K562 (cell line): ENCODE data around the gene TTYH2. TPM values are rescaled to one million over a fixed set of nuclear protein-coding genes. Genes with fewer than 3 reads are reported as not detected.

Experiments used
- ATF2 ChIP-seq: sonication (generic); formaldehyde crosslinking; IDR thresholded peaks from 2 replicates; pipeline ENCODE4 v1.8.1; 2022; ENCODE audit warnings: missing genetic modification reagents
- BCL6 ChIP-seq: fragments of 250-450 bp; sonication (Bioruptor Pico); IDR thresholded peaks from 2 replicates; pipeline ENCODE4 v1.4.0; 2020
- BHLHE40 ChIP-seq: IDR thresholded peaks from 2 replicates; pipeline ENCODE4 v1.6.1; 2011; ENCODE audit warnings: low read length, improper control_type of control experiment
- CREB3L1 ChIP-seq: fragments of 450-650 bp; IDR thresholded peaks from 2 replicates; pipeline ENCODE4 v1.6.1; 2014; ENCODE audit warnings: low read depth, mild to moderate bottlenecking, moderate library complexity, borderline replicate concordance
- FOXP4 ChIP-seq: sonication (generic); formaldehyde crosslinking; IDR thresholded peaks from 2 replicates; pipeline ENCODE4 v1.8.0; 2022; ENCODE audit warnings: mild to moderate bottlenecking, missing genetic modification reagents, borderline replicate concordance
- GATAD2A ChIP-seq: fragments of 450-650 bp; IDR thresholded peaks from 2 replicates; pipeline ENCODE4 v1.6.1; 2017
- HCFC1 ChIP-seq: IDR thresholded peaks from 2 replicates; pipeline ENCODE4 v1.6.1; 2012; ENCODE audit warnings: low read depth, low read length, improper control_type of control experiment
- HMG20B ChIP-seq: fragments of 250-450 bp; sonication (Bioruptor Pico); IDR thresholded peaks from 2 replicates; pipeline ENCODE4 v1.5.0; 2021; ENCODE audit warnings: mild to moderate bottlenecking
- HNRNPH1 ChIP-seq: fragments of 200-400 bp; formaldehyde crosslinking; optimal IDR thresholded peaks from 2 replicates; pipeline ENCODE3; 2017; ENCODE audit warnings: low read depth, mild to moderate bottlenecking, low read length, moderate library complexity
- MBD2 ChIP-seq: sonication (generic); IDR thresholded peaks from 2 replicates; pipeline ENCODE4 v1.6.1; 2016; ENCODE audit warnings: low read depth, borderline replicate concordance
- MCM5 ChIP-seq: fragments of 450-650 bp; IDR thresholded peaks from 2 replicates; pipeline ENCODE4 v1.6.1; 2016; ENCODE audit warnings: low read depth
- MEF2D ChIP-seq: conservative IDR thresholded peaks from 2 replicates; pipeline ENCODE4 v1.6.1; 2016; ENCODE audit warnings: low read depth, missing genetic modification characterization, missing compliant biosample characterization
- MYBL2 ChIP-seq, 2 experiments: fragments of 450-650 bp in 1 of 2; sonication (generic) in 1 of 2; formaldehyde crosslinking in 1 of 2; IDR thresholded peaks; 2 replicates each; pipeline versions ENCODE4 v1.6.1 to v1.8.1; 2017 to 2022; ENCODE audit warnings: borderline replicate concordance in 1 of 2, inconsistent platforms in 1 of 2, low read depth in 1 of 2, mild to moderate bottlenecking in 1 of 2, missing genetic modification reagents in 1 of 2, moderate library complexity in 1 of 2
- RAD21 ChIP-seq, 2 experiments: fragments of 250-450 bp in 1 of 2; fragments of 450-650 bp in 1 of 2; sonication (Bioruptor Pico) in 1 of 2; formaldehyde crosslinking in 1 of 2; IDR thresholded peaks in 1 of 2; conservative IDR thresholded peaks in 1 of 2; 2 replicates each; pipeline versions ENCODE4 v1.4.0 to v1.8.0; 2020 to 2022; ENCODE audit warnings: mild to moderate bottlenecking in 2 of 2, moderate library complexity in 1 of 2
- RBM39 ChIP-seq: fragments of 200-400 bp; formaldehyde crosslinking; optimal IDR thresholded peaks from 2 replicates; pipeline ENCODE3; 2018; ENCODE audit warnings: low read depth, low read length
- RUNX1 ChIP-seq: sonication (generic); IDR thresholded peaks from 2 replicates; pipeline ENCODE4 v1.6.1; 2016; ENCODE audit warnings: antibody characterized with exemption, low read depth
- SAFB2 ChIP-seq: fragments of 200-400 bp; formaldehyde crosslinking; IDR thresholded peaks from 2 replicates; pipeline ENCODE4 v1.6.1; 2018; ENCODE audit warnings: borderline replicate concordance, low read length, low read depth, moderate library complexity; ENCODE audit not compliant: severe bottlenecking
- TSC22D4 ChIP-seq: fragments of 450-650 bp; IDR thresholded peaks from 2 replicates; pipeline ENCODE4 v1.6.1; 2016; ENCODE audit warnings: missing genetic modification characterization, missing biosample characterization, control low read depth
- ZNF133 ChIP-seq: fragments of 250-450 bp; sonication (Bioruptor Pico); IDR thresholded peaks from 2 replicates; pipeline ENCODE4 v1.4.0; 2020; ENCODE audit warnings: mild to moderate bottlenecking
- ZNF395 ChIP-seq: fragments of 200-800 bp; sonication (Bioruptor generic); IDR thresholded peaks from 2 replicates; pipeline ENCODE4 v1.6.1; 2017; ENCODE audit warnings: missing genetic modification characterization, missing compliant biosample characterization
- ZNF551 ChIP-seq: fragments of 250-450 bp; sonication (Bioruptor Pico); IDR thresholded peaks from 2 replicates; pipeline ENCODE4 v1.5.0; 2021; ENCODE audit warnings: mild to moderate bottlenecking, moderate library complexity
- ZNF586 ChIP-seq: fragments of 450-650 bp; formaldehyde crosslinking; conservative IDR thresholded peaks from 2 replicates; pipeline ENCODE4 v1.4.0; 2020; ENCODE audit warnings: mild to moderate bottlenecking, moderate library complexity
- polyA plus RNA-seq, 8 experiments: library from polyadenylated mRNA; depleted of rRNA in 4 of 8; stranded (reverse) in 5 of 8; unstranded in 3 of 8; fragments of >200 nt; fragmentation: Nextera tagmentation in 2 of 8; fragmentation: Illumina TruSeq in 1 of 8; extraction: Ambion mirVana in 2 of 8; extraction: Trizol in 1 of 8; gene quantifications; 2 replicates each; pipeline versions ENCODE4 v1.2.1 to v1.2.3, GENCODE V29; 2011 to 2014; ENCODE audit warnings: inconsistent platforms in 1 of 8, missing spikeins in 1 of 8
- total RNA-seq, 7 experiments: library from RNA; depleted of rRNA in 6 of 7; stranded (reverse); fragments of >200 nt in 6 of 7; fragmentation: Illumina TruSeq in 2 of 7; extraction: Trizol in 2 of 7; gene quantifications; 2 replicates each; pipeline versions ENCODE4 v1.2.1 to v1.2.3, GENCODE V29; 2011 to 2021; ENCODE audit warnings: low replicate concordance in 1 of 7

The TTYH2 gene
- total and polyA plus RNA-seq, 9 of the 15 experiments (the other 6 are each of a cell fraction or from before 2014, with no cell fraction given) = 0.03 to 2.0 (median 0.91) TPM

- TF ChIP-seq ZNF395 = no peak
- TF ChIP-seq HCFC1 = peak; percentile 82
- no peak for TF ChIP-seq ZNF586 (CRISPR knock-in tag)
- TF ChIP-seq ZNF133 (CRISPR knock-in tag) = no peak
- no peak for TF ChIP-seq ZNF551 (CRISPR knock-in tag)
- TF ChIP-seq SAFB2 = no peak
- no peak for TF ChIP-seq MCM5
- no peak for TF ChIP-seq MYBL2 (IDR thresholded peaks at IDR 0.05; ENCODE audit: low read depth)
- TF ChIP-seq MYBL2 (CRISPR knock-in tag; IDR thresholded peaks at IDR 0.05; ENCODE audit: borderline replicate concordance) = no peak
- TF ChIP-seq GATAD2A = peak; percentile 82; the same call in 1 of the 2 replicates
- TF ChIP-seq CREB3L1 = no peak
- TF ChIP-seq HNRNPH1 = no peak
- TF ChIP-seq RAD21 (CRISPR knock-in tag; conservative IDR thresholded peaks at IDR 0.05 in 1 of 2, IDR thresholded peaks at IDR 0.05 in 1 of 2) = peak; percentile 51 to 66
- TF ChIP-seq BHLHE40 = peak; percentile 62
- TF ChIP-seq RBM39 = peak; percentile 83
- no peak for TF ChIP-seq TSC22D4 (tag)
- TF ChIP-seq HMG20B (CRISPR knock-in tag) = no peak
- TF ChIP-seq FOXP4 (CRISPR knock-in tag) = no peak
- TF ChIP-seq ATF2 (CRISPR knock-in tag) = no peak
- no peak for TF ChIP-seq MEF2D (tag)
- peak; percentile 93 for TF ChIP-seq MBD2
- no peak for TF ChIP-seq BCL6 (CRISPR knock-in tag)
- no peak for TF ChIP-seq RUNX1
Measured at GRCh38 chr17:74203439-74204240, 9.7 kb upstream of the TTYH2 start, which contains the start of gene RPL38 (continued).
